Cardiac fibroblast (primary cell): Measurements from ENCODE around the gene SRSF7.
A peak's percentile ranks its signal among the peaks of the same experiment; 100 is the strongest.
"Not testable (repeated sequence)": the region's sequence is repeated elsewhere in the genome, so short reads cannot be mapped to it uniquely, and the experiment has no call there.

Experiments used
- DNase-seq, 2 donors: peaks; one replicate each; pipeline versions ENCODE4 v3.0.0 to v3.0.0-alpha.2; 2010; ENCODE audit warnings: low read depth in 2 of 2
- H3K4me3 ChIP-seq, 2 donors: replicated peaks in 1 of 2; 1 replicate in 1 of 2; 2 replicates in 1 of 2; pipeline ENCODE4 v1.5.1; 2011; ENCODE audit warnings: low read depth in 2 of 2, low read length in 2 of 2, mild to moderate bottlenecking in 2 of 2, moderate library complexity in 1 of 2
- TF ChIP-seq, protein P1 (sequence below): IDR thresholded peaks from one replicate; pipeline ENCODE4 v1.5.1; 2011; ENCODE audit warnings: low read depth, mild to moderate bottlenecking, low read length, inconsistent platforms

Gene SRSF7

DNA sequence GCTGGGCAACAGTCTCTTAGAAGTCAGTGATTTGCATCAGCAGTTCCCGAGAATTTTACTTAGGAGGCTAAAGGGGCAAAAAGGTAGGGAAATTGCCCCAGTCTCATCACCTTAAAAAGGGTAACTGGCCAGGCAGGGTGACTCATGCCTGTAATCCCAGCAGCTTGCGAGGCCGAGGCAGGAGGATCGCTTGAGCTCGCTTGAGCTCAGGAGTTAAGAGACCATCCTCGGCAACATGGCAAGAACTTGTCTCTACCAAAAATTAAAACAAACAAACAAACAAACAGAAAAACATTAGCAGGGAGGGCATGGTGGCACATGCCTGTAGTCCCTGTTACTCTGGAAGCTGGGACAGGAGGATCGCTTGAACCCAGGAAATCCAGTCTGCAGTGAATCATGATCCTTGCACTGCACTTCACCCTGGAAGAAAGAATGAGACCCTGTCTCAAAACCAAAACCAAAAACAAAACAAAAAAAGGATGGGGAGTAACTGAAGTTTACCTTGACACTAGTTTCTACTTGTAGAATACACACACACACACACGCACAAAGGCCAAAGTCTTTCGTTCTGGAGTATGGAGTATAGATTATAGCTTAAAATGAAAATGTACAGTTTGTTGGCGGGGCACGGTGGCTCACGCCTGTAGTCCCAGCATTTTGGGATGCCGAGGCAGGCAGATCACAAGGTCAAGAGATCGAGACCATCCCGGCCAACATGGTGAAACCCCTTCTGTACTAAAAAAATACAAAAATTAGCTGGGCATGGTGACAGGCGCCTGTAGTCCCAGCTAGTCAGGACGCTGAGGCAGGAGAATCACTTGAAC lies 24.1 kb upstream of the SRSF7 start:
- TF ChIP-seq, protein P1, sequence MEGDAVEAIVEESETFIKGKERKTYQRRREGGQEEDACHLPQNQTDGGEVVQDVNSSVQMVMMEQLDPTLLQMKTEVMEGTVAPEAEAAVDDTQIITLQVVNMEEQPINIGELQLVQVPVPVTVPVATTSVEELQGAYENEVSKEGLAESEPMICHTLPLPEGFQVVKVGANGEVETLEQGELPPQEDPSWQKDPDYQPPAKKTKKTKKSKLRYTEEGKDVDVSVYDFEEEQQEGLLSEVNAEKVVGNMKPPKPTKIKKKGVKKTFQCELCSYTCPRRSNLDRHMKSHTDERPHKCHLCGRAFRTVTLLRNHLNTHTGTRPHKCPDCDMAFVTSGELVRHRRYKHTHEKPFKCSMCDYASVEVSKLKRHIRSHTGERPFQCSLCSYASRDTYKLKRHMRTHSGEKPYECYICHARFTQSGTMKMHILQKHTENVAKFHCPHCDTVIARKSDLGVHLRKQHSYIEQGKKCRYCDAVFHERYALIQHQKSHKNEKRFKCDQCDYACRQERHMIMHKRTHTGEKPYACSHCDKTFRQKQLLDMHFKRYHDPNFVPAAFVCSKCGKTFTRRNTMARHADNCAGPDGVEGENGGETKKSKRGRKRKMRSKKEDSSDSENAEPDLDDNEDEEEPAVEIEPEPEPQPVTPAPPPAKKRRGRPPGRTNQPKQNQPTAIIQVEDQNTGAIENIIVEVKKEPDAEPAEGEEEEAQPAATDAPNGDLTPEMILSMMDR, result no peak
- H3K4me3 ChIP-seq, result no peak overlapping the region

GRCh38 chr2:38771632-38772031 lies 20.5 kb upstream of the SRSF7 start:
- peak; percentile 33 to 44 for DNase-seq
- TF ChIP-seq, protein P1, result no peak

More for the DNA sequence above, 24.1 kb upstream of the SRSF7 start:
- no peak for DNase-seq

DNA sequence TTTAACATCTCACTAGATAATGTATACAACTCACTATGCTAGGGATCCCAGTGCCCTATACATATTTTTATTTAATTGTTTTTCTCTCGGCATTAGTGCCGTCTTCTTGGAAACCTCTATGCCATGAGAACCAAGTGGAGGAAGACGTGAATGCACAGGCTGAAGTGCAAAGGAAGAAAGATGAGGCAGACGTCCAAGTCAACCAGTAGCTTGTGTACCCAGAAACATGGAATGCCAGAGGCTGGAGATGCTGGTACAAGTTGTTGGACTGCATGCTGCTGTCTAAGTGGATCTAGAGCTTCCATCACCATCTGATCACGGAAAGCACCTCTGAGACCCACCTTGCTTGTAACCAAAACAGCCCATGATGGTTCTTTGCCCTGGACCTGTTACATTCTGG lies 14.4 kb upstream of the SRSF7 start:
- no peak overlapping the region for H3K4me3 ChIP-seq
- DNase-seq, result no peak
- TF ChIP-seq, protein P1, result no peak

More at GRCh38 chr2:38771632-38772031, 20.5 kb upstream of the SRSF7 start:
- no peak overlapping the region for H3K4me3 ChIP-seq

DNA sequence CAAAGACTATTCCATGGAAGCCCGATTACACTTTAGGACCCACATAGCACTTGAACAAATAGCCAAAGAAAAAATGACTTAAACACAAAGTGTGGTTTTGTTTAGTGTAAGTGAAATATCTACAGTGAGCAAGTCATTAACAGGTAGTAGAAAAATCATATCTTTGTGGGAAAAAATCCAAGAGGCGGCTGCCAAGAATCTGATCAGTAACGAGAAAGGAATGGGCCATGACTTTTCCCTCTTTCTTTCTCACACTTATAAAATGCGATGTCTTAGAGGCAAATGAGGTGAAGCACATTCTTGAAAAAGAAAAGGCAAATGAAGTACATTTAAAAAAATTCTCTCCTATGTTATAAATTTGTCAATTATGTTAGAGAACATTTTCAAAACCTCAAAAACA lies 14.0 kb upstream of the SRSF7 start:
- peak; percentile 60 to 69 for DNase-seq

DNA sequence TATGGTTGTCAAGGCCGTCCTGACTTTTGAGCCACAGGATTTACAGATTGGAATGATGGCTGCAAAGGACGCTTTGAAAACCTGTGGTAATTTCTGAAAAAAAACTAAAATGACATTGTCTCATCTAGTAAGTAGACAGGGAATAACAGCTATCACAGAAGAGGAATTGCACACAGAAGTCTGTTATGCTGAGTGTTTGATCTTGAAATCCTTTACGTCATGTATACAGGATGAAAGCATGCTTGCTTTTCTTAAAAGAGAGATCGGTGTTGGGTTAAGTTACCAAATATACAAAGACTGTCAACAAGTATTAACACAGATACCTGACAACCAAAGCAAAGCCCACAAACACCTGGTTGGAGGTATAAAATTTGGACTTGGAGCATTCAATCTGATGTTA lies 12.6 kb upstream of the SRSF7 start:
- no peak for DNase-seq
- TF ChIP-seq, protein P1, result no peak
- H3K4me3 ChIP-seq, result no peak overlapping the region

More for the DNA sequence above, 14.0 kb upstream of the SRSF7 start:
- TF ChIP-seq, protein P1, result no peak
- H3K4me3 ChIP-seq, result no peak overlapping the region

GRCh38 chr2:38763228-38763627 lies 12.1 kb upstream of the SRSF7 start:
- TF ChIP-seq, protein P1, result no peak
- DNase-seq, result no peak
- H3K4me3 ChIP-seq, result no peak overlapping the region

GRCh38 chr2:38755891-38756290 lies 4.7 kb upstream of the SRSF7 start:
- not testable (repeated sequence) for DNase-seq, H3K4me3 ChIP-seq
